AG04450 (cell line): Measurements from ENCODE around the gene CPT2. TPM values are rescaled to one million over a fixed set of nuclear protein-coding genes. Genes with fewer than 3 reads are reported as not detected.

Source experiments
- CTCF ChIA-PET: fragments of 300-600, 350-600 bp; formaldehyde crosslinking; extraction: SDS; loops from one replicate; lab custom pipeline; 2022; ENCODE audit warnings: antibody characterized with exemption, inconsistent platforms; lab: Charles Lee
- POLR2A ChIA-PET: fragments of 350-600 bp; formaldehyde crosslinking; extraction: SDS; loops from one replicate; lab custom pipeline; 2021; ENCODE audit warnings: antibody characterized with exemption, inconsistent platforms; lab: Yijun Ruan, JAX
- DNase-seq: peaks from one replicate; pipeline ENCODE4 v3.0.0-alpha.2; 2011; ENCODE audit warnings: low read depth, low spot score
- H3K27ac ChIP-seq: one replicate; pipeline ENCODE4 v1.5.1; 2012; ENCODE audit warnings: low read depth, low read length, control low read depth
- H3K27me3 ChIP-seq: one replicate; pipeline ENCODE4 v1.6.0; 2012; ENCODE audit warnings: low read length; ENCODE audit not compliant: control insufficient read depth, insufficient read depth
- H3K4me3 ChIP-seq: 2 replicates; pipeline ENCODE4 v1.5.1; 2011; ENCODE audit warnings: mild to moderate bottlenecking, low read depth, low read length, control low read depth
- H3K9me3 ChIP-seq: 2 replicates; pipeline ENCODE4 v1.5.1; 2012; ENCODE audit warnings: low read length; ENCODE audit not compliant: control insufficient read depth, insufficient read depth
- polyA plus RNA-seq: library from polyadenylated mRNA; depleted of rRNA; stranded (reverse); fragments of >200 nt; gene quantifications from 2 replicates; pipeline ENCODE4 v1.2.3, GENCODE V29; 2011
- TF ChIP-seq, protein P1 (sequence below): IDR thresholded peaks from 2 replicates; pipeline ENCODE4 v1.5.1; 2011; ENCODE audit warnings: low read depth, low read length, control low read depth, inconsistent platforms

The CPT2 gene
- polyA plus RNA-seq, 1 experiment: 17.6 TPM

DNA sequence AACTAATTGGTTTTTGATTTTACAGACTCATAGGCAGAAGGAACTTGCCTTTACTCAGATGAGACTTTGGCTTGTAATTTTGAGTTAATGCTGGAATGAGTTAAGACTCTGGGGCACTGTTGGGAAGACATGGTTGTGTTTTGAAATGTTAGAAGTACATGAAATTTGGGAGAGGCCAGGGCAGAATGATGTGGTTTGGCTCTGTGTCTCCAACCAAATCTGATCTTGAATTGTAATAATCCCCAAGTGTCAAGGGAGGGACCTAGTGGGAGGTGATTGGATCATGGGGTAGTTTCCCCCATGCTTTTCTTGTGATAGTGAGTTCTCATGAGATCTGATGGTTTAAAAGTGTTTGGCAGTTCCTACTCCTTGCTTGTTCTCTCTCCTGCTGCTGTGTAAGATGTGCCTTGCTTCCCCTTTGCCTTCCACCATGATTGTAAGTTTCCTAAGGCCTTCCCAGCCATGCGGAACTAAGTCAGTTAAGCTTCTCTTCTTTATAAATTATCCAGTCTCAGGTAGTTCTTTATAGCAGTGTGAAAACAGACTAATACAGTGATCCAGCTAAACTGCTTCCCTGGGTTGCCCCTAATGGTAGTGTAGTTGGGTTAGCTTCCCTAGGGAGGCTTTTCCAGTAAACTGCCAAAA, 10.2 kb downstream of the CPT2 start:
- POLR2A ChIA-PET: no interaction called here
- H3K4me3 ChIP-seq: no peak overlapping the region
- CTCF ChIA-PET: no interaction called here
- TF ChIP-seq, protein P1, sequence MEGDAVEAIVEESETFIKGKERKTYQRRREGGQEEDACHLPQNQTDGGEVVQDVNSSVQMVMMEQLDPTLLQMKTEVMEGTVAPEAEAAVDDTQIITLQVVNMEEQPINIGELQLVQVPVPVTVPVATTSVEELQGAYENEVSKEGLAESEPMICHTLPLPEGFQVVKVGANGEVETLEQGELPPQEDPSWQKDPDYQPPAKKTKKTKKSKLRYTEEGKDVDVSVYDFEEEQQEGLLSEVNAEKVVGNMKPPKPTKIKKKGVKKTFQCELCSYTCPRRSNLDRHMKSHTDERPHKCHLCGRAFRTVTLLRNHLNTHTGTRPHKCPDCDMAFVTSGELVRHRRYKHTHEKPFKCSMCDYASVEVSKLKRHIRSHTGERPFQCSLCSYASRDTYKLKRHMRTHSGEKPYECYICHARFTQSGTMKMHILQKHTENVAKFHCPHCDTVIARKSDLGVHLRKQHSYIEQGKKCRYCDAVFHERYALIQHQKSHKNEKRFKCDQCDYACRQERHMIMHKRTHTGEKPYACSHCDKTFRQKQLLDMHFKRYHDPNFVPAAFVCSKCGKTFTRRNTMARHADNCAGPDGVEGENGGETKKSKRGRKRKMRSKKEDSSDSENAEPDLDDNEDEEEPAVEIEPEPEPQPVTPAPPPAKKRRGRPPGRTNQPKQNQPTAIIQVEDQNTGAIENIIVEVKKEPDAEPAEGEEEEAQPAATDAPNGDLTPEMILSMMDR: no peak
- no peaks in the 10 kb centered on the region for H3K27me3 ChIP-seq
- no peak overlapping the region for H3K27ac ChIP-seq
- peaks cover 14% of the 10 kb centered on the region for H3K9me3 ChIP-seq
- no peak for DNase-seq

DNA sequence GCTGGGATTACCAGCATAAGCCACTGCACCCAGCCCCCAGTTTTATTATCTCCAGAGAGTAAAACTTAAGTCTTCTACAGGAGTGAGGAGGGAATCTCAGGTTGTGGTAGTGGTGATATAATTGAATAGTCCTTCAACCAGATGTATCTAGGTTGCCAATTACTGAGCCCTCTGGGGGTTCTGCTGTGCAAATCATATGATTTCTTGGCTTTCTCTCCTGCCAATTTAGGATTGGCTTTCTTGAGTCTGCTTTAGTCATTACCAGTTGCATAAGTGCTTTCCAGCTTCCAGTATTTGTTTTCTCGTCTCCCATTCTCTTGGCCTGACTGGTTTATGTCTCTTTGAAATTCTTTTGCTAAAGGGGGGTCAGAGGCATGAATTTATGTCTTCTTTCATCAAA, 11.1 kb downstream of the CPT2 start:
- TF ChIP-seq, protein P1: no peak
- DNase-seq: no peak
- Histone ChIP-seq H3K27ac (no peak overlapping the region), H3K9me3 (peaks cover 14% of the 10 kb centered on the region), H3K4me3 (no peak overlapping the region), H3K27me3 (no peaks in the 10 kb centered on the region)
- ChIA-PET CTCF (no interaction called here), POLR2A (no interaction called here)

- Histone ChIP-seq H3K27me3 (no peaks in the 10 kb centered on the region), H3K9me3 (peaks cover 14% of the 10 kb centered on the region), H3K4me3 (no peak overlapping the region), H3K27ac (no peak overlapping the region)
- CTCF ChIA-PET: no interaction called here
- POLR2A ChIA-PET: no interaction called here
- DNase-seq: no peak
- TF ChIP-seq, protein P1: no peak
Measured at GRCh38 chr1:53210352-53210751, 13.7 kb downstream of the CPT2 start.

DNA sequence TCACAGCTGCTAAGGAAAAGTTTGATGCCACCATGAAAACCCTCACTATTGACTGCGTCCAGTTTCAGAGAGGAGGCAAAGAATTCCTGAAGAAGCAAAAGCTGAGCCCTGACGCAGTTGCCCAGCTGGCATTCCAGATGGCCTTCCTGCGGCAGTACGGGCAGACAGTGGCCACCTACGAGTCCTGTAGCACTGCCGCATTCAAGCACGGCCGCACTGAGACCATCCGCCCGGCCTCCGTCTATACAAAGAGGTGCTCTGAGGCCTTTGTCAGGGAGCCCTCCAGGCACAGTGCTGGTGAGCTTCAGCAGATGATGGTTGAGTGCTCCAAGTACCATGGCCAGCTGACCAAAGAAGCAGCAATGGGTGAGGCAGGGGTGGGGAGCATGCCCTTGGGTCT, 14.3 kb downstream of the CPT2 start:
- ChIA-PET POLR2A (no interaction called here), CTCF (no interaction called here)
- DNase-seq: no peak
- Histone ChIP-seq H3K27ac (no peak overlapping the region), H3K27me3 (no peaks in the 10 kb centered on the region), H3K4me3 (no peak overlapping the region), H3K9me3 (peaks cover 8% of the 10 kb centered on the region)
- TF ChIP-seq, protein P1: no peak

GRCh38 chr1:53214376-53214940, 17.8 kb downstream of the CPT2 start:
- Histone ChIP-seq H3K27ac (no peak overlapping the region), H3K9me3 (no peaks in the 10 kb centered on the region; the same call in 1 of the 2 replicates), H3K4me3 (no peak overlapping the region), H3K27me3 (no peaks in the 10 kb centered on the region)
- POLR2A ChIA-PET: no interaction called here
- TF ChIP-seq, protein P1: no peak
- no peak for DNase-seq
- CTCF ChIA-PET: no interaction called here
